IMR-90 (cell line): ENCODE data around the gene ADAMTS19. TPM values are rescaled to one million over a fixed set of nuclear protein-coding genes. Genes with fewer than 3 reads are reported as not detected.

Source experiments
- ATAC-seq: fragments of 200-7000 bp; cut with Tn5 transposase; 2 replicates; pipeline ENCODE4 v1.9.1; 2020; ENCODE audit warnings: low read depth, mild to moderate bottlenecking, moderate library complexity
- BruUV-seq: library from RNA; stranded (reverse); fragments of 400-500 nt; replicated peaks from 2 replicates; lab custom pipeline; 2021; lab: Mats Ljungman, UMichigan
- CTCF ChIA-PET: fragments of 300-600 bp; formaldehyde crosslinking; extraction: SDS; loops from one replicate; lab custom pipeline; 2021; ENCODE audit warnings: antibody characterized with exemption; lab: Yijun Ruan, JAX
- POLR2A ChIA-PET: fragments of 300-600 bp; sonication (Branson Sonifier 250); formaldehyde crosslinking; loops from one replicate; lab custom pipeline; 2022; ENCODE audit warnings: antibody characterized with exemption; ENCODE audit not compliant: unreplicated experiment; lab: Charles Lee
- DNase-seq: peaks from one replicate; pipeline ENCODE4 v3.0.0; 2013
- H2AFZ ChIP-seq: replicated peaks from 2 replicates; pipeline ENCODE3; 2013; ENCODE audit warnings: low read length, mild to moderate bottlenecking; ENCODE audit not compliant: poor library complexity
- H2AK5ac ChIP-seq: 2 replicates; pipeline ENCODE4 v1.6.1; 2013; ENCODE audit warnings: low read depth, low read length, inconsistent platforms
- H2AK9ac ChIP-seq: replicated peaks from 2 replicates; pipeline ENCODE3; 2013; ENCODE audit warnings: mild to moderate bottlenecking, low read depth, low read length, moderate library complexity; ENCODE audit not compliant: poor library complexity
- H2BK120ac ChIP-seq: 2 replicates; pipeline ENCODE4 v1.6.1; 2013; ENCODE audit warnings: low read depth, low read length, inconsistent platforms
- H2BK15ac ChIP-seq: 3 replicates; pipeline ENCODE4 v1.6.1; 2013; ENCODE audit warnings: low read depth, low read length, inconsistent platforms
- H2BK20ac ChIP-seq: 2 replicates; pipeline ENCODE4 v1.6.1; 2013; ENCODE audit warnings: low read depth, mild to moderate bottlenecking, inconsistent platforms, low read length, moderate library complexity
- H2BK5ac ChIP-seq: 2 replicates; pipeline ENCODE4 v1.6.1; 2013; ENCODE audit warnings: mild to moderate bottlenecking, low read depth, low read length, inconsistent platforms; ENCODE audit not compliant: poor library complexity, severe bottlenecking
- H3K14ac ChIP-seq: replicated peaks from 2 replicates; pipeline ENCODE4 v1.6.1; 2013; ENCODE audit warnings: low read depth, low read length, inconsistent platforms
- H3K18ac ChIP-seq: 2 replicates; pipeline ENCODE4 v1.6.1; 2013; ENCODE audit warnings: low read depth, low read length, control low read depth
- H3K23ac ChIP-seq: 2 replicates; pipeline ENCODE4 v1.6.1; 2013; ENCODE audit warnings: low read depth, low read length, inconsistent platforms
- H3K27ac ChIP-seq: 2 replicates; pipeline ENCODE4 v1.5.1; 2013; ENCODE audit warnings: mild to moderate bottlenecking, control low read depth, low read length; ENCODE audit not compliant: insufficient read depth
- H3K27me3 ChIP-seq: 2 replicates; pipeline ENCODE4 v1.6.1; 2013; ENCODE audit warnings: low read length; ENCODE audit not compliant: control insufficient read depth, insufficient read depth
- H3K36me3 ChIP-seq: 2 replicates; pipeline ENCODE4 v1.6.1; 2013; ENCODE audit warnings: low read length, mixed read lengths; ENCODE audit not compliant: control insufficient read depth, insufficient read depth
- H3K4ac ChIP-seq: 2 replicates; pipeline ENCODE4 v1.6.1; 2013; ENCODE audit warnings: low read depth, low read length, inconsistent platforms
- H3K4me1 ChIP-seq: 2 replicates; pipeline ENCODE4 v1.6.1; 2013; ENCODE audit warnings: low read length, mixed read lengths; ENCODE audit not compliant: control insufficient read depth, insufficient read depth
- H3K4me2 ChIP-seq: 2 replicates; pipeline ENCODE4 v1.6.1; 2013; ENCODE audit warnings: low read depth, mild to moderate bottlenecking, control low read depth, low read length, moderate library complexity
- H3K4me3 ChIP-seq: 2 replicates; pipeline ENCODE4 v1.5.1; 2013; ENCODE audit warnings: low read depth, mild to moderate bottlenecking, control low read depth, low read length, moderate library complexity; ENCODE audit not compliant: insufficient read depth
- H3K56ac ChIP-seq: 2 replicates; pipeline ENCODE4 v1.6.1; 2013; ENCODE audit warnings: low read length, inconsistent platforms; ENCODE audit not compliant: insufficient read depth; ENCODE audit errors: extremely low read depth
- H3K79me1 ChIP-seq, 2 experiments: 2 replicates each; pipeline ENCODE4 v1.6.1; 2013; ENCODE audit warnings: low read length in 2 of 2, inconsistent platforms in 1 of 2, low read depth in 1 of 2
- H3K9ac ChIP-seq: 2 replicates; pipeline ENCODE4 v1.6.1; 2013; ENCODE audit warnings: low read depth, low read length, control low read depth
- H3K9me1 ChIP-seq: 2 replicates; pipeline ENCODE4 v1.6.1; 2013; ENCODE audit warnings: low read length, inconsistent platforms; ENCODE audit not compliant: insufficient read depth
- H3K9me3 ChIP-seq: 2 replicates; pipeline ENCODE4 v1.6.1; 2013; ENCODE audit warnings: low read length; ENCODE audit not compliant: control insufficient read depth, insufficient read depth
- H4K20me1 ChIP-seq: 2 replicates; pipeline ENCODE4 v1.6.1; 2013; ENCODE audit warnings: low read length, inconsistent platforms; ENCODE audit not compliant: insufficient read depth
- H4K5ac ChIP-seq: 2 replicates; pipeline ENCODE4 v1.6.1; 2013; ENCODE audit warnings: mild to moderate bottlenecking, low read depth, low read length, control low read depth
- H4K8ac ChIP-seq, 2 experiments: 2 replicates each; pipeline ENCODE4 v1.6.1; 2013; ENCODE audit warnings: low read depth in 2 of 2, low read length in 2 of 2, control low read depth in 1 of 2, inconsistent platforms in 1 of 2
- H4K91ac ChIP-seq: 2 replicates; pipeline ENCODE4 v1.6.1; 2013; ENCODE audit warnings: low read depth, low read length, inconsistent platforms; ENCODE audit not compliant: insufficient read depth
- BHLHE40 ChIP-seq: fragments of 150-350 bp; IDR thresholded peaks from 2 replicates; pipeline ENCODE4 v1.6.1; 2016; ENCODE audit warnings: mild to moderate bottlenecking, low read depth, low read length
- CEBPB ChIP-seq: IDR thresholded peaks from 2 replicates; pipeline ENCODE4 v1.6.1; 2012; ENCODE audit warnings: low read depth, low read length, improper control_type of control experiment
- CHD1 ChIP-seq: IDR thresholded peaks from 2 replicates; pipeline ENCODE4 v1.6.1; 2012; ENCODE audit warnings: low read depth, low read length, improper control_type of control experiment
- CTCF ChIP-seq: conservative IDR thresholded peaks from 2 replicates; pipeline ENCODE4 v1.5.1; 2012; ENCODE audit warnings: mild to moderate bottlenecking, low read depth, low read length, improper control_type of control experiment
- ELK1 ChIP-seq: fragments of 150-350 bp; IDR thresholded peaks from 2 replicates; pipeline ENCODE4 v1.6.1; 2016; ENCODE audit warnings: low read depth, mild to moderate bottlenecking, low read length, moderate library complexity, borderline replicate concordance
- FOS ChIP-seq: fragments of 150-350 bp; IDR thresholded peaks from 2 replicates; pipeline ENCODE4 v1.6.1; 2016; ENCODE audit warnings: low read depth, low read length
- MAFK ChIP-seq: IDR thresholded peaks from 2 replicates; pipeline ENCODE4 v1.6.1; 2012; ENCODE audit warnings: low read depth, low read length, improper control_type of control experiment
- MAZ ChIP-seq: IDR thresholded peaks from 2 replicates; pipeline ENCODE4 v1.6.1; 2012; ENCODE audit warnings: low read depth, mild to moderate bottlenecking, low read length, improper control_type of control experiment, moderate library complexity, borderline replicate concordance
- MXI1 ChIP-seq: IDR thresholded peaks from 2 replicates; pipeline ENCODE4 v1.6.1; 2012; ENCODE audit warnings: low read depth, mild to moderate bottlenecking, low read length, moderate library complexity, borderline replicate concordance
- NFE2L2 ChIP-seq: fragments of 150-350 bp; IDR thresholded peaks from 2 replicates; pipeline ENCODE4 v1.6.1; 2016; ENCODE audit warnings: low read depth, mild to moderate bottlenecking, low read length
- POLR2A ChIP-seq: IDR thresholded peaks from 2 replicates; pipeline ENCODE4 v1.6.1; 2012; ENCODE audit warnings: mild to moderate bottlenecking, low read depth, low read length
- RAD21 ChIP-seq: IDR thresholded peaks from 2 replicates; pipeline ENCODE4 v1.6.1; 2012; ENCODE audit warnings: low read length, improper control_type of control experiment
- RCOR1 ChIP-seq: IDR thresholded peaks from 2 replicates; pipeline ENCODE4 v1.6.1; 2012; ENCODE audit warnings: mild to moderate bottlenecking, low read length, improper control_type of control experiment; ENCODE audit not compliant: insufficient replicate concordance
- RFX5 ChIP-seq: IDR thresholded peaks from 2 replicates; pipeline ENCODE4 v1.8.0; 2012; ENCODE audit warnings: low read depth, mild to moderate bottlenecking, low read length, moderate library complexity
- SMC3 ChIP-seq: fragments of 150-350 bp; IDR thresholded peaks from 2 replicates; pipeline ENCODE4 v1.6.1; 2016; ENCODE audit warnings: low read depth, mild to moderate bottlenecking, antibody characterized with exemption, low read length, moderate library complexity
- USF2 ChIP-seq: fragments of 150-350 bp; IDR thresholded peaks from 2 replicates; pipeline ENCODE4 v1.6.1; 2017; ENCODE audit warnings: mild to moderate bottlenecking, antibody characterized with exemption, low read length, low read depth
- dilution Hi-C: fragments of 300-500 bp; cut with HindIII; formaldehyde crosslinking; loops from one replicate; pipeline ENCODE4 v1.14.3; 2018; ENCODE audit warnings: low sequenced_read_pairs; ENCODE audit not compliant: unreplicated experiment
- in situ Hi-C: fragments of 300-500 bp; cut with MboI; formaldehyde crosslinking; loops from 3 replicates; pipeline ENCODE4 v1.14.3; 2019; ENCODE audit warnings: low sequenced_read_pairs, inconsistent platforms, mixed read lengths
- intact Hi-C: fragments of 100-400 bp; cut with micrococcal nuclease; formaldehyde crosslinking; loops from 2 replicates; pipeline ENCODE4 v1.10.0; 2022
- polyA plus RNA-seq, 3 experiments: library from polyadenylated mRNA; depleted of rRNA; stranded (reverse); fragments of >200 nt; gene quantifications; 2 replicates each; pipeline ENCODE4 v1.2.3, GENCODE V29; 2012; ENCODE audit warnings: low replicate concordance in 1 of 3
- total RNA-seq: library from RNA; depleted of rRNA; stranded (reverse); fragments of >200 nt; gene quantifications from 2 replicates; pipeline ENCODE4 v1.2.3, GENCODE V29; 2012

ADAMTS19 gene
- total and polyA plus RNA-seq, 2 of the 4 experiments (the other 2 are of a cell fraction), result under 0.01 to 0.17 TPM

GRCh38 chr5:129431406-129431805, 28.7 kb upstream of the ADAMTS19 start:
- peak; percentile 69 for ATAC-seq
- in situ Hi-C loops (no loop called here), intact Hi-C loops (no loop called here), dilution Hi-C loops (no loop called here)
- H3K4me3 ChIP-seq, result no peak overlapping the region
- no peak overlapping the region for H3K4me2 ChIP-seq
- no peak overlapping the region for H2AK9ac ChIP-seq
- no TSS peak for BruUV-seq
- no peak overlapping the region for H3K14ac ChIP-seq
- H3K9me3 ChIP-seq, result no peaks in the 10 kb centered on the region
- H4K5ac ChIP-seq, result no peak overlapping the region
- DNase-seq, result peak; percentile 0
- no peak overlapping the region for H2AK5ac ChIP-seq
- H3K27me3 ChIP-seq, result no peaks in the 10 kb centered on the region
- no peak overlapping the region for H2BK15ac ChIP-seq
- no peak overlapping the region for H3K23ac ChIP-seq
- no peak overlapping the region for H3K27ac ChIP-seq
- POLR2A ChIA-PET, result no interaction called here
- H3K9me1 ChIP-seq, result no peaks in the 10 kb centered on the region
- no peak overlapping the region for H2BK5ac ChIP-seq
- H2AFZ ChIP-seq, result no peak overlapping the region
- CTCF ChIA-PET, result no interaction called here
- no peak overlapping the region for H3K4ac ChIP-seq
- no peaks in the 10 kb centered on the region for H3K4me1 ChIP-seq
- TF ChIP-seq SMC3 (no peak), USF2 (no peak), MAFK (no peak), BHLHE40 (no peak), CTCF (no peak), RCOR1 (no peak), CEBPB (no peak), POLR2A (no peak), NFE2L2 (no peak), FOS (no peak), CHD1 (no peak), RAD21 (no peak), MXI1 (no peak), RFX5 (no peak), ELK1 (no peak), MAZ (no peak)
- H4K91ac ChIP-seq, result no peak overlapping the region
- H4K8ac ChIP-seq, result no peak overlapping the region
- H4K20me1 ChIP-seq, result no peaks in the 10 kb centered on the region
- H2BK20ac ChIP-seq, result no peak overlapping the region
- H3K56ac ChIP-seq, result no peak overlapping the region
- H3K9ac ChIP-seq, result no peak overlapping the region
- no peak overlapping the region for H2BK120ac ChIP-seq
- H3K36me3 ChIP-seq, result no peaks in the 10 kb centered on the region
- no peak overlapping the region for H3K18ac ChIP-seq
- no peaks in the 10 kb centered on the region for H3K79me1 ChIP-seq
